Measurements from ENCODE around the gene NUB1.
A peak's percentile ranks its signal among the peaks of the same experiment; 100 is the strongest.

NUB1 gene

GRCh38 chr7:151341357-151342101 lies at the start of gene NUB1:
Gene NUB1, plus strand, starts transcription at chr7:151341812. Its CDS starts 3,538 bp downstream, at chr7:151345350.
- peak; percentile 97 for DNase-seq

- DNase-seq, result no peak
Measured at GRCh38 chr7:151292850-151293249, 48.8 kb upstream of the NUB1 start.

- no peak for DNase-seq
Measured at GRCh38 chr7:151296202-151296992, 45.2 kb upstream of the NUB1 start.

GRCh38 chr7:151298765-151299164 lies 42.8 kb upstream of the NUB1 start:
- DNase-seq, result no peak

- DNase-seq, result no peak
Measured at GRCh38 chr7:151299530-151299929, 42.1 kb upstream of the NUB1 start.

- DNase-seq, result no peak
Measured at GRCh38 chr7:151299940-151300645, 41.5 kb upstream of the NUB1 start.

GRCh38 chr7:151301471-151302462 lies 39.8 kb upstream of the NUB1 start:
- no peak for DNase-seq

- DNase-seq, result peak; percentile 11
Measured at GRCh38 chr7:151304251-151304650, 37.4 kb upstream of the NUB1 start.

GRCh38 chr7:151304856-151305255 lies 36.8 kb upstream of the NUB1 start:
- DNase-seq, result no peak

GRCh38 chr7:151306374-151306773 lies 35.2 kb upstream of the NUB1 start:
- peak; percentile 10 for DNase-seq

GRCh38 chr7:151306860-151307259 lies 34.8 kb upstream of the NUB1 start:
- peak; percentile 15 for DNase-seq

- DNase-seq, result peak; percentile 17
Measured at GRCh38 chr7:151307536-151307935, 34.1 kb upstream of the NUB1 start.

- peak; percentile 16 for DNase-seq
Measured at GRCh38 chr7:151308256-151308655, 33.4 kb upstream of the NUB1 start.

- DNase-seq, result peak; percentile 19
Measured at GRCh38 chr7:151308791-151309190, 32.8 kb upstream of the NUB1 start.

- DNase-seq, result no peak
Measured at GRCh38 chr7:151309311-151309710, 32.3 kb upstream of the NUB1 start.

- DNase-seq, result no peak
Measured at GRCh38 chr7:151310578-151310977, 31.0 kb upstream of the NUB1 start.

- peak; percentile 52 for DNase-seq
Measured at GRCh38 chr7:151311294-151311864, 30.2 kb upstream of the NUB1 start.

- DNase-seq, result no peak
Measured at GRCh38 chr7:151312356-151312755, 29.3 kb upstream of the NUB1 start.

- peak; percentile 9 for DNase-seq
Measured at GRCh38 chr7:151312831-151313809, 28.5 kb upstream of the NUB1 start.

- DNase-seq, result peak; percentile 27
Measured at GRCh38 chr7:151313857-151314256, 27.8 kb upstream of the NUB1 start.

- DNase-seq, result peak; percentile 14
Measured at GRCh38 chr7:151314401-151314800, 27.2 kb upstream of the NUB1 start.

Data from stimulated activated CD8-positive, alpha-beta memory T cell treated with anti-CD3 and anti-CD28 coated beads, Interleukin-4, amount 100 ng/mL, for 48 hours (primary cell).